HG02840 (cell line): Measurements from ENCODE around the gene CARD8.
A peak's percentile ranks its signal among the peaks of the same experiment; 100 is the strongest.
"Not testable (repeated sequence)": the region's sequence is repeated elsewhere in the genome, so short reads cannot be mapped to it uniquely, and the experiment has no call there.

ENCODE experiments used
- ATAC-seq: cut with Tn5 transposase; IDR thresholded peaks from one replicate; pipeline ENCODE4 v1.9.1; 2021; ENCODE audit warnings: mild to moderate bottlenecking, moderate library complexity, moderate number of reproducible peaks; ENCODE audit not compliant: unreplicated experiment, low FRiP score

CARD8 gene

GRCh38 chr19:48255376-48256303 lies at the start of gene CARD8:
CARD8 (minus strand) TSS chr19:48255912; CDS start chr19:48241020, 14,892 bp downstream.
- ATAC-seq = peak; percentile 61

- no peak for ATAC-seq
Observed at GRCh38 chr19:48303866-48304265, 48.2 kb upstream of the CARD8 start.

- ATAC-seq = no peak
Observed at GRCh38 chr19:48303367-48303766, 47.7 kb upstream of the CARD8 start.

- no peak for ATAC-seq
Observed at GRCh38 chr19:48302600-48302959, 46.9 kb upstream of the CARD8 start.

- ATAC-seq = no peak
Observed at GRCh38 chr19:48301886-48302599, 46.3 kb upstream of the CARD8 start.

GRCh38 chr19:48297975-48298374 lies 42.3 kb upstream of the CARD8 start:
- no peak for ATAC-seq

GRCh38 chr19:48296963-48297734 lies 41.4 kb upstream of the CARD8 start:
- ATAC-seq = no peak

- no peak for ATAC-seq
Observed at GRCh38 chr19:48295458-48295857, 39.7 kb upstream of the CARD8 start.

GRCh38 chr19:48292798-48293197 lies 37.1 kb upstream of the CARD8 start:
- ATAC-seq = no peak

- ATAC-seq = not testable (repeated sequence)
Observed at GRCh38 chr19:48291489-48291815, 35.7 kb upstream of the CARD8 start.

GRCh38 chr19:48290771-48291488 lies 35.2 kb upstream of the CARD8 start:
- ATAC-seq = no peak

GRCh38 chr19:48290401-48290770 lies 34.7 kb upstream of the CARD8 start:
- no peak for ATAC-seq

- ATAC-seq = no peak
Observed at GRCh38 chr19:48287748-48288147, 32.0 kb upstream of the CARD8 start.

GRCh38 chr19:48284896-48285295 lies 29.2 kb upstream of the CARD8 start:
- ATAC-seq = no peak

GRCh38 chr19:48283908-48284307 lies 28.2 kb upstream of the CARD8 start:
- ATAC-seq = no peak

- ATAC-seq = no peak
Observed at GRCh38 chr19:48279747-48280146, 24.0 kb upstream of the CARD8 start.

GRCh38 chr19:48274938-48275337 lies 19.2 kb upstream of the CARD8 start:
- ATAC-seq = no peak

- ATAC-seq = no peak
Observed at GRCh38 chr19:48274173-48274572, 18.5 kb upstream of the CARD8 start.

- no peak for ATAC-seq
Observed at GRCh38 chr19:48271531-48272151, 15.9 kb upstream of the CARD8 start.

- ATAC-seq = not testable (repeated sequence)
Observed at GRCh38 chr19:48269617-48270026, 13.9 kb upstream of the CARD8 start.
